Measurements from ENCODE around the gene ARL6IP4.

The ARL6IP4 gene

GRCh38 chr12:122978507-122978955, 1.9 kb upstream of the ARL6IP4 start:
- no peak overlapping the region; the same call in 1 of the 2 replicates for H3K4me3 ChIP-seq (ENCODE audit: control insufficient read depth, low read depth, low read length)
- DNase-seq (ENCODE audit: low read depth), result no peak
- no peak for TF ChIP-seq CTCF (IDR thresholded peaks at IDR 0.05; ENCODE audit: control insufficient read depth, insufficient read depth, low read depth, low read length, missing control alignments)

DNA sequence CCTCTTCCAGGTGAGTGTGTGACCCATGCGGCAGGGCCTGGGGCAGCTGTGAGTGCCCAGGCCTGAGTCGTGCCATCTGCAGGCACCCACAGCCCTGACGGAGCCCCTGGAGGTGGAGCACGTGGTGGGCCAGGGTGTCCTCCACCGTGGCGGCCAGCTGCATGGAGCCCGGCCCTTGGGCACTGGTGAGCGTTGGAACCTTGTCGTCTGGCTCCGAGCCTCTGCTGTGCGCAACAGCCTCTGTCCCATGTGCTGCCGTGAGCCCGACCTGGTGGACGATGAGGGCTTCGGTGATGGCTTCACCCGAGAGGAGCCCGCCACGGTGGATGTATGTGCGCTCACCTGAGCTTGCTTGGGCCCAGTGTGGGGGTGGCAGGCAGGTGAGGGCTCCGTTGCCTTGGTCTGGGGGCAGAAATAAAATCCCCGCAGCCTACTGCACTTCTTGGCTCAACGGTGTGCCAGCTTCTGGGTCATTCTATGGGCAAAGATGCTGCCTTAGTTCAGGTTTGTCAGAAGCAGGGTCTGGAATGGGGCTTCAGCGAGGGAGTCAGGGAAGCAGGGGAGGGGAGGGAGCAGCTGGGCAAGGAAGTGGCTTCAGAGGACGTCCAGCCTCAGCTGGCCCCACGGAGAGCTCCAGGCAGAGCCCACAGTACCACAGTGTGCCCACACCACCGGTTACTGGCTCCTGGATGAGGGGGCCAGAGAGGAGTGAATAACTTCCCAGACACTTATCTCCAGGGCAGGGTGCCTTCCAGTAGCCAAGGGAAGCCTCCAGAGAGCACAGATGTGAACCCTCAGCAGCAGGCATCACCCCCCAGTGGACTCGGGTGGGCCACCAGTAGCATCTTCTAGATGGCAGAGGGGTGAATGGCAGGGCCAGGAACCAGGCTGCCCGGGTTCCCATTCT, 1.2 kb upstream of the ARL6IP4 start:
- H3K4me3 ChIP-seq (ENCODE audit: control insufficient read depth, low read depth, low read length), result peak overlapping the region; percentile 81
- TF ChIP-seq CTCF (IDR thresholded peaks at IDR 0.05; ENCODE audit: control insufficient read depth, insufficient read depth, low read depth, low read length, missing control alignments), result no peak
- DNase-seq (ENCODE audit: low read depth), result no peak

GRCh38 chr12:122979908-122980182, 636 bp upstream of the ARL6IP4 start:
- peak overlapping the region; percentile 81 for H3K4me3 ChIP-seq (ENCODE audit: control insufficient read depth, low read depth, low read length)
- DNase-seq (ENCODE audit: low read depth), result no peak
- TF ChIP-seq CTCF (IDR thresholded peaks at IDR 0.05; ENCODE audit: control insufficient read depth, insufficient read depth, low read depth, low read length, missing control alignments), result no peak

DNA sequence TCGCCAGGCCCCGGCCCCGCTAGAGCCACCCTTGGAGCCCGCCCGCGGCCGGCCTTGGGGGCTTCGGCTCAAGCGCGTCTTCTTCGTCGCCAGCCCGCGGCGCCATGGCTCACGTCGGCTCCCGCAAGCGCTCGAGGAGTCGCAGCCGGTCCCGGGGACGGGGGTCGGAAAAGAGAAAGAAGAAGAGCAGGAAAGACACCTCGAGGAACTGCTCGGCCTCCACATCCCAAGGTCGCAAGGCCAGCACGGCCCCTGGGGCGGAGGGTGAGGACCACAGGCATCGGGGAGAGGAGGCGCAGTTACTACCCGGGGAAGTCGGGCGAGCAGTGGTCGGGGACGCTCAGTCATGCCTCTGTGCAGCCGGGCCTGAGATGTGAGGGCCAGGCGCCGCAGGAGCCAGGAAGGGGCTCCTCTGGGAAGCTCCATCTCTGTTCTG, 573 bp downstream of the ARL6IP4 start:
- TF ChIP-seq CTCF (IDR thresholded peaks at IDR 0.05; ENCODE audit: control insufficient read depth, insufficient read depth, low read depth, low read length, missing control alignments), result no peak
- DNase-seq (ENCODE audit: low read depth), result no peak
- H3K4me3 ChIP-seq (ENCODE audit: control insufficient read depth, low read depth, low read length), result peak overlapping the region; percentile 81

- H3K4me3 ChIP-seq (ENCODE audit: control insufficient read depth, low read depth, low read length), result peak overlapping the region; percentile 81
- no peak for DNase-seq (ENCODE audit: low read depth)
- TF ChIP-seq CTCF (IDR thresholded peaks at IDR 0.05; ENCODE audit: control insufficient read depth, insufficient read depth, low read depth, low read length, missing control alignments), result no peak
Observed at GRCh38 chr12:122981587-122982476, 1.4 kb downstream of the ARL6IP4 start.

DNA sequence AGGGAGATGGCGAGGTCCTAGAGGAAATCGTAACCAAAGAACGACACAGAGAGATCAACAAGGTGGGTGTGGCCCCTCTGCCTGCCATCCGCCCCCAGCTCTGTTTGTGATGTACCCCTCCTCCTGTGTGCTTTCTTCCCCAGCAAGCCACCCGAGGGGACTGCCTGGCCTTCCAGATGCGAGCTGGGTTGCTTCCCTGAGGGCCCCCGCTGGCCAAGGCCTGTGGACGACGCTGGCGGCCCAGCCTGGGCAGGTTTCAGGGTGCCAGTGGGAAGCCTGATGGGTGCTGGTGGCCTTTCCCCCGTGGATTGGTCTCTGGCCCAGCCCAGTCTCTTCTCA, 2.0 kb downstream of the ARL6IP4 start:
- no peak for TF ChIP-seq CTCF (IDR thresholded peaks at IDR 0.05; ENCODE audit: control insufficient read depth, insufficient read depth, low read depth, low read length, missing control alignments)
- peak overlapping the region; percentile 81 for H3K4me3 ChIP-seq (ENCODE audit: control insufficient read depth, low read depth, low read length)
- no peak for DNase-seq (ENCODE audit: low read depth)
